IPS-20b (cell line): ENCODE measurements around the gene LRG1.
"Not testable (repeated sequence)": the region's sequence is repeated elsewhere in the genome, so short reads cannot be mapped to it uniquely, and the experiment has no call there.

Experiments used
- H3K27ac ChIP-seq: one replicate; pipeline ENCODE4 v1.5.1; 2013; ENCODE audit warnings: low read length
- H3K27me3 ChIP-seq: 2 replicates; pipeline ENCODE4 v1.6.1; 2013; ENCODE audit warnings: mild to moderate bottlenecking, low read length, inconsistent platforms; ENCODE audit not compliant: insufficient read depth
- H3K36me3 ChIP-seq: 2 replicates; pipeline ENCODE4 v1.6.1; 2013; ENCODE audit warnings: low read depth, mild to moderate bottlenecking, inconsistent platforms, low read length, moderate library complexity; ENCODE audit not compliant: insufficient read depth
- H3K4me1 ChIP-seq: 2 replicates; pipeline ENCODE4 v1.6.1; 2013; ENCODE audit warnings: mild to moderate bottlenecking, control low read depth, inconsistent platforms, low read length, moderate library complexity; ENCODE audit not compliant: insufficient read depth
- H3K4me3 ChIP-seq: 2 replicates; pipeline ENCODE4 v1.5.1; 2013; ENCODE audit warnings: mild to moderate bottlenecking, low read length, inconsistent platforms
- H3K9ac ChIP-seq: 2 replicates; pipeline ENCODE4 v1.6.1; 2013; ENCODE audit warnings: low read depth, mild to moderate bottlenecking, inconsistent platforms, low read length, moderate library complexity
- H3K9me3 ChIP-seq: 2 replicates; pipeline ENCODE4 v1.6.1; 2013; ENCODE audit warnings: mild to moderate bottlenecking, low read depth, low read length, inconsistent platforms; ENCODE audit not compliant: insufficient read depth

Gene LRG1

GRCh38 chr19:4570916-4571304 is 31.1 kb upstream of the LRG1 start:
- H3K4me1 ChIP-seq, result peaks cover 11% of the 10 kb centered on the region; the same call in 1 of the 2 replicates
- H3K4me3 ChIP-seq, result no peak overlapping the region
- no peak overlapping the region for H3K27ac ChIP-seq
- no peaks in the 10 kb centered on the region for H3K27me3 ChIP-seq
- no peaks in the 10 kb centered on the region for H3K36me3 ChIP-seq
- H3K9me3 ChIP-seq, result no peaks in the 10 kb centered on the region
- H3K9ac ChIP-seq, result no peak overlapping the region

- H3K4me1 ChIP-seq, result peaks cover 6% of the 10 kb centered on the region; the same call in 1 of the 2 replicates
- H3K9ac ChIP-seq, result no peak overlapping the region
- no peak overlapping the region for H3K4me3 ChIP-seq
- no peaks in the 10 kb centered on the region for H3K36me3 ChIP-seq
- H3K27ac ChIP-seq, result no peak overlapping the region
- no peaks in the 10 kb centered on the region for H3K27me3 ChIP-seq
- H3K9me3 ChIP-seq, result no peaks in the 10 kb centered on the region
Measured at GRCh38 chr19:4570402-4570801, 30.6 kb upstream of the LRG1 start.

GRCh38 chr19:4568886-4569285 is 29.1 kb upstream of the LRG1 start:
- no peaks in the 10 kb centered on the region for H3K9me3 ChIP-seq
- H3K27ac ChIP-seq, result no peak overlapping the region
- H3K36me3 ChIP-seq, result no peaks in the 10 kb centered on the region
- no peaks in the 10 kb centered on the region for H3K27me3 ChIP-seq
- no peak overlapping the region for H3K4me3 ChIP-seq
- no peak overlapping the region for H3K9ac ChIP-seq
- H3K4me1 ChIP-seq, result no peaks in the 10 kb centered on the region

- Histone ChIP-seq H3K27ac (no peak overlapping the region), H3K27me3 (no peaks in the 10 kb centered on the region), H3K36me3 (no peaks in the 10 kb centered on the region), H3K4me1 (no peaks in the 10 kb centered on the region), H3K9ac (no peak overlapping the region), H3K9me3 (no peaks in the 10 kb centered on the region), H3K4me3 (no peak overlapping the region)
Measured at GRCh38 chr19:4567584-4568071, 27.8 kb upstream of the LRG1 start.

- Histone ChIP-seq H3K4me3 (no peak overlapping the region), H3K36me3 (no peaks in the 10 kb centered on the region), H3K9ac (no peak overlapping the region), H3K4me1 (no peaks in the 10 kb centered on the region), H3K27me3 (no peaks in the 10 kb centered on the region), H3K27ac (no peak overlapping the region), H3K9me3 (no peaks in the 10 kb centered on the region)
Measured at GRCh38 chr19:4566402-4567051, 26.7 kb upstream of the LRG1 start.

- not testable (repeated sequence) for H3K4me1 ChIP-seq, H3K9ac ChIP-seq, H3K27ac ChIP-seq, H3K27me3 ChIP-seq, H3K36me3 ChIP-seq, H3K9me3 ChIP-seq, H3K4me3 ChIP-seq
Measured at GRCh38 chr19:4563562-4563961, 23.7 kb upstream of the LRG1 start.

- not testable (repeated sequence) for H3K9me3 ChIP-seq, H3K4me1 ChIP-seq, H3K27me3 ChIP-seq, H3K4me3 ChIP-seq, H3K27ac ChIP-seq, H3K9ac ChIP-seq, H3K36me3 ChIP-seq
Measured at GRCh38 chr19:4562085-4562484, 22.2 kb upstream of the LRG1 start.

- Histone ChIP-seq H3K4me1 (no peaks in the 10 kb centered on the region), H3K4me3 (no peak within 1 kb of the TSS), H3K27me3 (no peaks in the 10 kb centered on the region), H3K27ac (no peak within 1 kb of the TSS), H3K9ac (no peak within 1 kb of the TSS), H3K9me3 (no peaks in the 10 kb centered on the region), H3K36me3 (peaks cover 13% of the 10 kb centered on the region)
Measured at GRCh38 chr19:4559569-4559968, 19.7 kb upstream of the LRG1 start, which contains the start of gene SEMA6B. TSS of gene SEMA6B (minus strand) at chr19:4559684. CDS start at chr19:4558457, 1,227 bp downstream.

GRCh38 chr19:4557971-4558941 is 18.4 kb upstream of the LRG1 start:
- Histone ChIP-seq H3K36me3 (peaks cover 25% of the 10 kb centered on the region), H3K27ac (no peak overlapping the region), H3K4me3 (no peak overlapping the region), H3K4me1 (no peaks in the 10 kb centered on the region), H3K9ac (no peak overlapping the region), H3K9me3 (no peaks in the 10 kb centered on the region), H3K27me3 (no peaks in the 10 kb centered on the region)

- H3K4me3 ChIP-seq, result no peak overlapping the region
Measured at GRCh38 chr19:4557144-4557970, 17.5 kb upstream of the LRG1 start.

GRCh38 chr19:4556597-4557127 is 16.8 kb upstream of the LRG1 start:
- Histone ChIP-seq H3K36me3 (peaks cover 39% of the 10 kb centered on the region), H3K4me3 (no peak overlapping the region), H3K4me1 (no peaks in the 10 kb centered on the region), H3K9ac (no peak overlapping the region), H3K27ac (no peak overlapping the region), H3K27me3 (no peaks in the 10 kb centered on the region), H3K9me3 (no peaks in the 10 kb centered on the region)

More at GRCh38 chr19:4557144-4557970, 17.5 kb upstream of the LRG1 start:
- Histone ChIP-seq H3K9ac (no peak overlapping the region), H3K4me1 (no peaks in the 10 kb centered on the region), H3K27ac (no peak overlapping the region), H3K27me3 (no peaks in the 10 kb centered on the region), H3K36me3 (peaks cover 34% of the 10 kb centered on the region), H3K9me3 (no peaks in the 10 kb centered on the region)
